ENCODE measurements around the gene MSX1. TPM values are rescaled to one million over a fixed set of nuclear protein-coding genes. Genes with fewer than 3 reads are reported as not detected.

MSX1 gene
- total RNA-seq, 1 donor from 2014 or later: 2.9 TPM

DNA sequence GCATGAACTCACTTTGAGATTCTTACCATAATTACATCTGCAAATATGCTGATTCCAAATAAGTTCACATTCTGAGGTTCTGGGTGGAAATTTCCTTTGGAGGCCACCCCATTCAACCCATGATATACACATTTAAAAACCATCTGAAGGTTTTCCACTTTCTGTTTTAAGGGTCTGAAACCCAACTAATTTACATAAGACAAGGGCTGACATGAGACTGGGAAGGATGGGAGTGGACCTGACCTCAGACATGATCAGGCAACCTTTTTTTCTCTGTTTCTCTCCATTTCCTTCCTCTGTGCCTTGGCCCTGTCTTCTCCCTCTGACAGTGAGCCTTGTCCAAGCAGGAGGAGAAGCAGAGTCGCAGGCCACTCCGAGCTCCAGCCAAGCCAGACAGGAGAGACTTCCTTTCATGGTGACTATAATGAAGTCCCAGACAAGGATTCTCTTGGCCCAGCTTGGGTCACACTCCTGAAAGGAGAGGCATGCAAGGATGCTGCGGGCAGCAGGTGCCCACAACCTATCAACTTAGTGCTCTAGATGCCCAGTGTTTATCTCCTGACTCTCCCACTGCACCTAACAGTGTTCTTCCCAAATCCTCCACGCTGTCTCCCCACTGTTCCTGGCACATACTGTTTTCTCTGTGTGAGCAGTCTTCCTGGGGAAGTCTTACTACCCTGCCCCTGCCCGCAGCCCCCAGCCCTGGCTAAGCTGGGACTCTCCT is 39.9 kb downstream of the MSX1 start:
- no peak overlapping the region for H3K27ac Mint-ChIP-seq
- no peaks in the 10 kb centered on the region for H3K36me3 Mint-ChIP-seq (ENCODE audit: insufficient read depth)
- no peak for TF ChIP-seq CTCF (IDR thresholded peaks at IDR 0.05; ENCODE audit: unreplicated experiment)
- no peaks in the 10 kb centered on the region for H3K9me3 Mint-ChIP-seq (ENCODE audit: low read depth)
- H3K27me3 Mint-ChIP-seq: peaks cover 39% of the 10 kb centered on the region
- no peak overlapping the region for H3K4me3 Mint-ChIP-seq (ENCODE audit: low read depth)
- no peaks in the 10 kb centered on the region for H3K4me1 Mint-ChIP-seq (ENCODE audit: low read depth)
- no peak for DNase-seq (ENCODE audit: low spot score, unreplicated experiment)

DNA sequence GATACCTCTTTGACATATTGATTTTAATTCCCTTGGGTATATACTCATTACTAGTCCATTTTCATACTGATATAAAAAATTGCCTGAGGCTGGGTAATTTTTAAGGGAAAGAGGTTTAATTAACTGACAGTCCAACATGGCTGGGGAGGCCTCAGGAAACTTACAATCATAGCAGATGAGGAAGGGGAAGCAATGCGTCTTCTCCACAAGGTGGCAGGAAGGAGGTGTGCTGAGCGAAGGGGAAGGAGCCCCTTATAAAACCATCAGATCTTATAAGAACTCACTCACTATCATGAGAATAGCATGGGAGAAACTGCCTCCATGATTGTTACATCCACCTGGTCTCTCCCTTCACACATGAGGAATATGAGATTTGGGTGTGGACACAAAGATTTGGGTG is 42.4 kb downstream of the MSX1 start:
- H3K36me3 Mint-ChIP-seq (ENCODE audit: insufficient read depth): no peaks in the 10 kb centered on the region
- no peaks in the 10 kb centered on the region for H3K9me3 Mint-ChIP-seq (ENCODE audit: low read depth)
- DNase-seq (ENCODE audit: low spot score, unreplicated experiment): no peak
- H3K27me3 Mint-ChIP-seq: peaks cover 55% of the 10 kb centered on the region
- no peak overlapping the region for H3K27ac Mint-ChIP-seq
- TF ChIP-seq CTCF (IDR thresholded peaks at IDR 0.05; ENCODE audit: unreplicated experiment): peak; percentile 18
- no peak overlapping the region for H3K4me3 Mint-ChIP-seq (ENCODE audit: low read depth)
- no peaks in the 10 kb centered on the region for H3K4me1 Mint-ChIP-seq (ENCODE audit: low read depth)

DNA sequence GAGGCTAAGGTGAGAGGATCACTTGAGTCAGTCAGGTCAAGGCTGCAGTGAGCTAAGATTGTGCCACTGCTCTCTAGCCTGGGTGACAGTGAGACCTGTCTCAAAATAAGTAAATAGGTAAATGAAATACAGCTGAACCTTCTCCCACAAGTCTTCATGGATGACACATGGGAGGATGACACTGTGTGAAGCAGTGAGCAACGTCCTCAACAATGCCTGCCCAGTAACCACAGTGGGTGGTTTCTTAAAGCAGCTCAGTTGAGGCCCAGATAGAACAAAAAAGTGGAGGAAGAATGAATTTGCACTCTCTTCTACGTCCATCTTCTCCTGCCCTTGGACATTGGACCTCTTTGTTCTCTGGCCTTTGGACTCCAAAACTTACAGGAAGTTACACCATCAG is 52.7 kb downstream of the MSX1 start:
- Mint-ChIP-seq H3K27ac (no peak overlapping the region), H3K36me3 (ENCODE audit: insufficient read depth) (no peaks in the 10 kb centered on the region), H3K27me3 (peaks cover 59% of the 10 kb centered on the region), H3K9me3 (ENCODE audit: low read depth) (no peaks in the 10 kb centered on the region), H3K4me3 (ENCODE audit: low read depth) (no peak overlapping the region), H3K4me1 (ENCODE audit: low read depth) (no peaks in the 10 kb centered on the region)
- DNase-seq (ENCODE audit: low spot score, unreplicated experiment): no peak
- no peak for TF ChIP-seq CTCF (IDR thresholded peaks at IDR 0.05; ENCODE audit: unreplicated experiment)

DNA sequence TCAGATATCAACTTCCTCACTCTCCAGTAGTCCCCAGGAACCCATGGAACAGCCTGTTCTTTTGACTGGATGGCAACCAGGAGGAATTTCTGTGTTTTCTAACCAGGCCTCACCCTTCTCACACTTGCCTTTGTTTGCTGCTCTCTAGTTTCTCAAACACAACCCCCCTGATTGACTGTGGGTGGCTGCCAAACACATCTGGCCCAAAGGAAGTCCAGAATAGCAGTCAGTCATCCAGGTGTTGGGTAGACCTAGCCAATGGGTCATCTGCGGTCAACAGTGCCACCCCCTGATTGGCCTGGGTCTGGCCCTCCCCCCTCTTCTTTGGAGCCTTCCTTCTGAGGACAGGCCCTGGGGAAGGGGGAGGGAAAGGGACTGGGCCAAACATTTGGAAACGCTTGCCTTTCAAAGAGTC is 53.7 kb downstream of the MSX1 start:
- Mint-ChIP-seq H3K4me3 (ENCODE audit: low read depth) (no peak overlapping the region), H3K9me3 (ENCODE audit: low read depth) (no peaks in the 10 kb centered on the region), H3K36me3 (ENCODE audit: insufficient read depth) (no peaks in the 10 kb centered on the region), H3K27ac (no peak overlapping the region), H3K4me1 (ENCODE audit: low read depth) (no peaks in the 10 kb centered on the region), H3K27me3 (peaks cover 57% of the 10 kb centered on the region)
- TF ChIP-seq CTCF (IDR thresholded peaks at IDR 0.05; ENCODE audit: unreplicated experiment): no peak
- no peak for DNase-seq (ENCODE audit: low spot score, unreplicated experiment)

Other genes with a start within 250 kb of the MSX1 start
- 1.2 TPM in 2 replicates for gene CYTL1, start 159.8 kb downstream of the MSX1 start, total RNA-seq
- gene STK32B, start 191.8 kb downstream of the MSX1 start, total RNA-seq: 0.24 and 0.36 TPM in 2 replicates

Measured in progenitor cell of endocrine pancreas (in vitro differentiated cells).